A673 (cell line): ENCODE data around the gene ACP4. TPM values are rescaled to one million over a fixed set of nuclear protein-coding genes. Genes with fewer than 3 reads are reported as not detected.

ENCODE experiments used
- BruUV-seq: library from RNA; stranded (reverse); fragments of 400-500 nt; replicated peaks from 2 replicates; lab custom pipeline; 2021; lab: Mats Ljungman, UMichigan
- CTCF ChIA-PET: fragments of 300-600 bp; sonication (Branson Sonifier 250); formaldehyde crosslinking; loops from one replicate; lab custom pipeline; 2022; ENCODE audit warnings: antibody characterized with exemption; lab: Charles Lee
- POLR2A ChIA-PET: fragments of 300-600 bp; sonication (Branson Sonifier 250); formaldehyde crosslinking; loops from one replicate; lab custom pipeline; 2022; ENCODE audit warnings: antibody characterized with exemption; ENCODE audit not compliant: low non-redundant PET; lab: Charles Lee
- DNase-seq: peaks from one replicate; pipeline ENCODE4 v3.0.0-alpha.2; 2015; ENCODE audit warnings: low spot score
- H3K27ac ChIP-seq: fragments of 200-600 bp; sonication (generic); 2 replicates; pipeline ENCODE4 v1.5.1; 2016; ENCODE audit warnings: mixed run types, low read depth, mild to moderate bottlenecking, mixed read lengths, antibody characterized with exemption, low read length; ENCODE audit not compliant: poor library complexity, severe bottlenecking
- H3K27me3 ChIP-seq: fragments of 200-600 bp; sonication (generic); replicated peaks from 2 replicates; pipeline ENCODE4 v1.6.1; 2017; ENCODE audit warnings: mixed run types, low read depth, mild to moderate bottlenecking, mixed read lengths, antibody characterized with exemption, low read length; ENCODE audit not compliant: insufficient read depth, poor library complexity
- H3K36me3 ChIP-seq: fragments of 200-600 bp; sonication (generic); 2 replicates; pipeline ENCODE4 v1.6.1; 2016; ENCODE audit warnings: mixed run types, mild to moderate bottlenecking, mixed read lengths, antibody characterized with exemption, low read length; ENCODE audit not compliant: insufficient read depth, poor library complexity, severe bottlenecking
- H3K4me1 ChIP-seq: fragments of 200-600 bp; sonication (generic); 2 replicates; pipeline ENCODE4 v1.6.1; 2017; ENCODE audit warnings: mixed run types, mild to moderate bottlenecking, mixed read lengths, antibody characterized with exemption, low read length; ENCODE audit not compliant: insufficient read depth, poor library complexity, severe bottlenecking
- H3K4me3 ChIP-seq: fragments of 200-600 bp; sonication (generic); 2 replicates; pipeline ENCODE4 v1.5.1; 2016; ENCODE audit warnings: low read depth, mixed run types, mild to moderate bottlenecking, mixed read lengths, low read length; ENCODE audit not compliant: poor library complexity, severe bottlenecking
- H3K9me3 ChIP-seq: fragments of 200-600 bp; sonication (generic); 2 replicates; pipeline ENCODE4 v1.6.1; 2016; ENCODE audit warnings: mixed run types, low read depth, mild to moderate bottlenecking, mixed read lengths, antibody characterized with exemption, low read length; ENCODE audit not compliant: poor library complexity, severe bottlenecking
- CTCF ChIP-seq: fragments of 300-800, 200-600 bp; sonication (generic); conservative IDR thresholded peaks from 2 replicates; pipeline ENCODE4 v1.5.1; 2017; ENCODE audit warnings: low read depth, mild to moderate bottlenecking, antibody characterized with exemption, low read length, moderate library complexity, mixed read lengths
- EZH2 ChIP-seq: fragments of 200-600 bp; sonication (generic); IDR thresholded peaks from 2 replicates; pipeline ENCODE4 v1.6.1; 2017; ENCODE audit warnings: borderline replicate concordance, low read depth, mild to moderate bottlenecking, mixed read lengths, antibody characterized with exemption, low read length; ENCODE audit not compliant: poor library complexity, severe bottlenecking
- intact Hi-C: fragments of 100-400 bp; cut with micrococcal nuclease; formaldehyde crosslinking; loops from one replicate; pipeline ENCODE4 v1.10.0; 2022; ENCODE audit not compliant: unreplicated experiment
- total RNA-seq: library from RNA; stranded (reverse); gene quantifications from 2 replicates; pipeline ENCODE4 v1.2.3, GENCODE V29; 2021

ACP4 gene
- total RNA-seq, 1 experiment from 2014 or later = not detected

GRCh38 chr19:50832666-50833065 lies 42.5 kb downstream of the ACP4 start:
- intact Hi-C loops = no loop called here
- TF ChIP-seq CTCF (no peak), EZH2 (no peak)
- BruUV-seq = no TSS peak
- H3K4me3 ChIP-seq = no peak overlapping the region
- H3K27ac ChIP-seq = no peak overlapping the region
- POLR2A ChIA-PET = no interaction called here
- CTCF ChIA-PET = no interaction called here
- no peaks in the 10 kb centered on the region for H3K9me3 ChIP-seq
- DNase-seq = no peak
- no peaks in the 10 kb centered on the region for H3K27me3 ChIP-seq
- H3K4me1 ChIP-seq = peaks cover 3% of the 10 kb centered on the region
- no peaks in the 10 kb centered on the region for H3K36me3 ChIP-seq

GRCh38 chr19:50833117-50833801 lies 43.0 kb downstream of the ACP4 start, which contains the start of gene KLK15:
TSS of gene KLK15 (minus strand) at chr19:50833574. CDS start at chr19:50831492, 2,082 bp downstream.
- H3K4me3 ChIP-seq = no peak within 1 kb of the TSS
- no TSS peak for BruUV-seq
- DNase-seq = no peak
- ChIA-PET CTCF (no interaction called here), POLR2A (no interaction called here)
- H3K4me1 ChIP-seq = peaks cover 3% of the 10 kb centered on the region
- no peaks in the 10 kb centered on the region for H3K36me3 ChIP-seq
- TF ChIP-seq EZH2 (no peak), CTCF (no peak)
- no peak within 1 kb of the TSS for H3K27ac ChIP-seq
- H3K27me3 ChIP-seq = no peaks in the 10 kb centered on the region
- intact Hi-C loops = no loop called here
- H3K9me3 ChIP-seq = no peaks in the 10 kb centered on the region

GRCh38 chr19:50833802-50834167 lies 43.6 kb downstream of the ACP4 start:
- POLR2A ChIA-PET = no interaction called here
- no peak overlapping the region for H3K4me3 ChIP-seq

More at GRCh38 chr19:50833802-50834167, 43.6 kb downstream of the ACP4 start:
- no peaks in the 10 kb centered on the region for H3K36me3 ChIP-seq
- CTCF ChIA-PET = no interaction called here
- H3K9me3 ChIP-seq = no peaks in the 10 kb centered on the region
- H3K27ac ChIP-seq = no peak overlapping the region
- TF ChIP-seq CTCF (no peak), EZH2 (no peak)
- no peaks in the 10 kb centered on the region for H3K27me3 ChIP-seq
- intact Hi-C loops = no loop called here
- peaks cover 3% of the 10 kb centered on the region for H3K4me1 ChIP-seq
- BruUV-seq = no TSS peak
- DNase-seq = no peak
